ENCODE data around the gene PHLDB2. TPM values are rescaled to one million over a fixed set of nuclear protein-coding genes. Genes with fewer than 3 reads are reported as not detected.

The PHLDB2 gene
- total RNA-seq, 1 donor from 2014 or later = 2.5 TPM

- H3K9me3 Mint-ChIP-seq = no peaks in the 10 kb centered on the region
- peaks cover 5% of the 10 kb centered on the region for H3K4me1 Mint-ChIP-seq
- DNase-seq (no peak), ATAC-seq (ENCODE audit: low read depth) (no peak)
- ChIA-PET POLR2A (no interaction called here), CTCF (no interaction called here)
- no peak overlapping the region for H3K27ac Mint-ChIP-seq
- no peak overlapping the region for H3K4me3 Mint-ChIP-seq
- TF ChIP-seq CTCF (IDR thresholded peaks at IDR 0.05) = no peak
- H3K27me3 Mint-ChIP-seq = no peaks in the 10 kb centered on the region
- intact Hi-C loops (cut with micrococcal nuclease) = no loop called here
- no peaks in the 10 kb centered on the region for H3K36me3 Mint-ChIP-seq (ENCODE audit: low read depth)
Measured at GRCh38 chr3:111871809-111872623, 13.0 kb downstream of the PHLDB2 start.

DNA sequence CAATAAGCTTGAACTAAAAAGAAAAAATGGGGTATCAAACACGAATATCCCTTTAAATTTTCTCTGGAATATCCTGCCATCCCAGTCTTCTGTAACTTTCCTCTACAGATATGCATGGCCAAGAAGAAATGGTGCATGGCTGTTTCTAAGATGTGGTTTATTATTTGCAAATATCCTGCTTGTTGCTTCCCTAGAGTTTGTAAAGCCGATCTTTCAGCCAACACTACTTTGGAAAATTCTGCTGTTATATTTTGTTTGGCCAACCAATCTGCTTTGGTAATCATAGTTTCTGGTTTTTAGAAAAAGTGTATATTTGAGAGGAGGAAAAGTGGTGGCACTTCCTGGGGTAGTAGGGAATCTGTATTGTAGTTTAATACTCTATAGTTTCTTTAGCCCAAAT, 13.9 kb downstream of the PHLDB2 start:
- Mint-ChIP-seq H3K27me3 (peaks cover 2% of the 10 kb centered on the region), H3K36me3 (ENCODE audit: low read depth) (no peaks in the 10 kb centered on the region), H3K9me3 (no peaks in the 10 kb centered on the region), H3K4me1 (peaks cover 3% of the 10 kb centered on the region), H3K4me3 (no peak overlapping the region), H3K27ac (no peak overlapping the region)
- DNase-seq (no peak), ATAC-seq (ENCODE audit: low read depth) (no peak)
- no peak for TF ChIP-seq CTCF (IDR thresholded peaks at IDR 0.05)
- intact Hi-C loops (cut with micrococcal nuclease) = no loop called here
- CTCF ChIA-PET = no interaction called here
- POLR2A ChIA-PET = no interaction called here

- intact Hi-C loops (cut with micrococcal nuclease) = no loop called here
- peaks cover 2% of the 10 kb centered on the region for H3K27me3 Mint-ChIP-seq
- TF ChIP-seq CTCF (IDR thresholded peaks at IDR 0.05) = no peak
- no peaks in the 10 kb centered on the region for H3K9me3 Mint-ChIP-seq
- no peaks in the 10 kb centered on the region for H3K36me3 Mint-ChIP-seq (ENCODE audit: low read depth)
- ATAC-seq (ENCODE audit: low read depth) (no peak), DNase-seq (no peak)
- H3K27ac Mint-ChIP-seq = no peak overlapping the region
- CTCF ChIA-PET = no interaction called here
- no peak overlapping the region for H3K4me3 Mint-ChIP-seq
- POLR2A ChIA-PET = no interaction called here
- peaks cover 3% of the 10 kb centered on the region for H3K4me1 Mint-ChIP-seq
Measured at GRCh38 chr3:111874177-111874820, 15.2 kb downstream of the PHLDB2 start.

- DNase-seq = no peak
- Mint-ChIP-seq H3K36me3 (ENCODE audit: low read depth) (peaks cover 3% of the 10 kb centered on the region), H3K27me3 (peaks cover 4% of the 10 kb centered on the region), H3K4me3 (no peak overlapping the region), H3K9me3 (peaks cover 10% of the 10 kb centered on the region), H3K27ac (no peak overlapping the region), H3K4me1 (peaks cover 3% of the 10 kb centered on the region)
- intact Hi-C loops (cut with micrococcal nuclease) = no loop called here
- TF ChIP-seq CTCF (IDR thresholded peaks at IDR 0.05) = no peak
- ChIA-PET POLR2A (no interaction called here), CTCF (no interaction called here)
- no peak for ATAC-seq (ENCODE audit: low read depth)
Measured at GRCh38 chr3:111881480-111881879, 22.4 kb downstream of the PHLDB2 start.

GRCh38 chr3:111882194-111882593, 23.1 kb downstream of the PHLDB2 start:
- TF ChIP-seq CTCF (IDR thresholded peaks at IDR 0.05) = no peak
- peaks cover 10% of the 10 kb centered on the region for H3K9me3 Mint-ChIP-seq
- intact Hi-C loops (cut with micrococcal nuclease) = no loop called here
- H3K27me3 Mint-ChIP-seq = peaks cover 4% of the 10 kb centered on the region
- peaks cover 3% of the 10 kb centered on the region for H3K36me3 Mint-ChIP-seq (ENCODE audit: low read depth)
- ATAC-seq (ENCODE audit: low read depth) (no peak), DNase-seq (no peak)
- POLR2A ChIA-PET = no interaction called here
- H3K27ac Mint-ChIP-seq = no peak overlapping the region
- CTCF ChIA-PET = no interaction called here
- H3K4me3 Mint-ChIP-seq = no peak overlapping the region
- peaks cover 3% of the 10 kb centered on the region for H3K4me1 Mint-ChIP-seq
